HG03457 (cell line): ENCODE results near the gene FCHSD2.
A peak's percentile ranks its signal among the peaks of the same experiment; 100 is the strongest.

ENCODE experiments used
- ATAC-seq: cut with Tn5 transposase; IDR thresholded peaks from one replicate; pipeline ENCODE4 v1.9.1; 2021; ENCODE audit warnings: moderate number of reproducible peaks; ENCODE audit not compliant: unreplicated experiment

The FCHSD2 gene

GRCh38 chr11:72975778-72976521, 166.2 kb downstream of the FCHSD2 start:
- no peak for ATAC-seq

GRCh38 chr11:72974487-72975205, 167.5 kb downstream of the FCHSD2 start:
- ATAC-seq: no peak

- ATAC-seq: no peak
Measured at GRCh38 chr11:72972496-72973128, 169.5 kb downstream of the FCHSD2 start.

GRCh38 chr11:72971192-72971967, 170.7 kb downstream of the FCHSD2 start:
- ATAC-seq: no peak

- ATAC-seq: no peak
Measured at GRCh38 chr11:72970557-72971118, 171.5 kb downstream of the FCHSD2 start.

GRCh38 chr11:72969894-72970335, 172.2 kb downstream of the FCHSD2 start:
- ATAC-seq: peak; percentile 63

- ATAC-seq: no peak
Measured at GRCh38 chr11:72968390-72968789, 173.7 kb downstream of the FCHSD2 start.

- ATAC-seq: no peak
Measured at GRCh38 chr11:72965672-72966071, 176.4 kb downstream of the FCHSD2 start.

GRCh38 chr11:72962717-72963116, 179.4 kb downstream of the FCHSD2 start:
- ATAC-seq: no peak

GRCh38 chr11:72962084-72962483, 180.0 kb downstream of the FCHSD2 start:
- no peak for ATAC-seq

GRCh38 chr11:72959998-72960731, 182.0 kb downstream of the FCHSD2 start:
- ATAC-seq: no peak

GRCh38 chr11:72958791-72959190, 183.3 kb downstream of the FCHSD2 start:
- no peak for ATAC-seq

- no peak for ATAC-seq
Measured at GRCh38 chr11:72955466-72955865, 186.7 kb downstream of the FCHSD2 start.

- ATAC-seq: no peak
Measured at GRCh38 chr11:72954860-72955259, 187.3 kb downstream of the FCHSD2 start.

GRCh38 chr11:72953637-72954036, 188.5 kb downstream of the FCHSD2 start:
- ATAC-seq: no peak

- no peak for ATAC-seq
Measured at GRCh38 chr11:72951888-72952287, 190.2 kb downstream of the FCHSD2 start.

- no peak for ATAC-seq
Measured at GRCh38 chr11:72951193-72951592, 190.9 kb downstream of the FCHSD2 start.

GRCh38 chr11:72950685-72951084, 191.4 kb downstream of the FCHSD2 start:
- ATAC-seq: no peak

- ATAC-seq: no peak
Measured at GRCh38 chr11:72947229-72947628, 194.9 kb downstream of the FCHSD2 start.

- ATAC-seq: no peak
Measured at GRCh38 chr11:72943664-72944063, 198.5 kb downstream of the FCHSD2 start.
